ENCODE results near the gene COL4A2. TPM values are rescaled to one million over a fixed set of nuclear protein-coding genes. Genes with fewer than 3 reads are reported as not detected.

Gene COL4A2
- total and polyA plus RNA-seq, 7 experiments from 2014 or later, result 0.05 TPM; not detected in 6

- Histone ChIP-seq H3K27me3 (ENCODE audit: control insufficient read depth in 2 of 2, insufficient read depth in 2 of 2, low read length in 2 of 2) (no peaks in the 10 kb centered on the region), H3K27ac (ENCODE audit: low read depth, low read length) (no peak overlapping the region), H3K36me3 (ENCODE audit: control insufficient read depth in 2 of 3, insufficient read depth in 3 of 3, low read length in 3 of 3) (no peaks in the 10 kb centered on the region), H3K4me1 (ENCODE audit: control insufficient read depth in 2 of 2, insufficient read depth in 2 of 2, low read length in 2 of 2) (no peaks in the 10 kb centered on the region), H3K4me3 (ENCODE audit: low read length) (no peak overlapping the region), H3K9me3 (ENCODE audit: control insufficient read depth in 2 of 3, low read length in 3 of 3) (peaks cover 0 to 2% (median 0%) of the 10 kb centered on the region in 3 experiments)
- ATAC-seq (no peak), DNase-seq (no peak)
- intact Hi-C loops (cut with micrococcal nuclease), result no loop called here
- H3K27me3 Mint-ChIP-seq, result no peaks in the 10 kb centered on the region
- no peak overlapping the region for H3K4me3 Mint-ChIP-seq
- peaks cover 4 to 22% (median 8%) of the 10 kb centered on the region in 7 donors for H3K4me1 Mint-ChIP-seq
- CTCF ChIA-PET, result no interaction called here
- no peak overlapping the region for H3K27ac Mint-ChIP-seq
- H3K36me3 Mint-ChIP-seq, result peaks cover 0 to 15% (median 7%) of the 10 kb centered on the region in 5 donors
- H3K9me3 Mint-ChIP-seq, result peaks cover 0 to 4% (median 0%) of the 10 kb centered on the region in 11 donors
- POLR2A ChIA-PET, result no interaction called here
These were observed 247.2 kb downstream of the COL4A2 start for GRCh38 chr13:110554227-110554836.

GRCh38 chr13:110554946-110555345 is 247.9 kb downstream of the COL4A2 start:
- Histone ChIP-seq H3K36me3 (ENCODE audit: control insufficient read depth in 2 of 3, insufficient read depth in 3 of 3, low read length in 3 of 3) (no peaks in the 10 kb centered on the region), H3K9me3 (ENCODE audit: control insufficient read depth in 2 of 3, low read length in 3 of 3) (peaks cover 0 to 2% (median 0%) of the 10 kb centered on the region in 3 experiments), H3K4me3 (ENCODE audit: low read length) (no peak overlapping the region), H3K27ac (ENCODE audit: low read depth, low read length) (no peak overlapping the region), H3K27me3 (ENCODE audit: control insufficient read depth in 2 of 2, insufficient read depth in 2 of 2, low read length in 2 of 2) (no peaks in the 10 kb centered on the region), H3K4me1 (ENCODE audit: control insufficient read depth in 2 of 2, insufficient read depth in 2 of 2, low read length in 2 of 2) (no peaks in the 10 kb centered on the region)
- ATAC-seq, result no peak
- H3K27ac Mint-ChIP-seq, result peak overlapping the region in 1 of 9 donors; percentile 15
- ChIA-PET POLR2A (no interaction called here), CTCF (no interaction called here)
- H3K27me3 Mint-ChIP-seq, result peaks cover 0 to under 1% (median 0%) of the 10 kb centered on the region in 5 donors
- H3K4me1 Mint-ChIP-seq, result peaks cover 4 to 24% (median 11%) of the 10 kb centered on the region in 7 donors
- peaks cover 0 to 15% (median 7%) of the 10 kb centered on the region in 5 donors for H3K36me3 Mint-ChIP-seq
- no peak for DNase-seq
- peaks cover 0 to 4% (median 0%) of the 10 kb centered on the region in 11 donors for H3K9me3 Mint-ChIP-seq
- intact Hi-C loops (cut with micrococcal nuclease), result no loop called here
- no peak overlapping the region for H3K4me3 Mint-ChIP-seq

GRCh38 chr13:110555601-110556223 is 248.6 kb downstream of the COL4A2 start:
- no peak for DNase-seq
- ChIA-PET POLR2A (no interaction called here), CTCF (no interaction called here)
- Histone ChIP-seq H3K4me3 (ENCODE audit: low read length) (no peak overlapping the region), H3K4me1 (ENCODE audit: control insufficient read depth in 2 of 2, insufficient read depth in 2 of 2, low read length in 2 of 2) (no peaks in the 10 kb centered on the region), H3K36me3 (ENCODE audit: control insufficient read depth in 2 of 3, insufficient read depth in 3 of 3, low read length in 3 of 3) (no peaks in the 10 kb centered on the region), H3K9me3 (ENCODE audit: control insufficient read depth in 2 of 3, low read length in 3 of 3) (peaks cover 0 to 2% (median 0%) of the 10 kb centered on the region in 3 experiments), H3K27me3 (ENCODE audit: control insufficient read depth in 2 of 2, insufficient read depth in 2 of 2, low read length in 2 of 2) (no peaks in the 10 kb centered on the region), H3K27ac (ENCODE audit: low read depth, low read length) (no peak overlapping the region)
- peaks cover 0 to 3% (median 0%) of the 10 kb centered on the region in 5 donors for H3K27me3 Mint-ChIP-seq
- no peak overlapping the region for H3K4me3 Mint-ChIP-seq
- peak overlapping the region in 1 of 9 donors; percentile 71 for H3K27ac Mint-ChIP-seq
- peaks cover 0 to 15% (median 7%) of the 10 kb centered on the region in 5 donors for H3K36me3 Mint-ChIP-seq
- intact Hi-C loops (cut with micrococcal nuclease), result no loop called here
- ATAC-seq, result peak; percentile 48
- peaks cover 10 to 31% (median 16%) of the 10 kb centered on the region in 7 donors for H3K4me1 Mint-ChIP-seq
- H3K9me3 Mint-ChIP-seq, result peaks cover 0 to 4% (median 0%) of the 10 kb centered on the region in 11 donors

GRCh38 chr13:110556224-110556606 is 249.1 kb downstream of the COL4A2 start:
- DNase-seq (no peak), ATAC-seq (no peak)
- no peak overlapping the region for H3K4me3 Mint-ChIP-seq
- no peak overlapping the region for H3K4me3 ChIP-seq (ENCODE audit: low read length)
- H3K4me1 ChIP-seq (ENCODE audit: control insufficient read depth in 2 of 2, insufficient read depth in 2 of 2, low read length in 2 of 2), result no peaks in the 10 kb centered on the region
- intact Hi-C loops (cut with micrococcal nuclease), result no loop called here
- no peaks in the 10 kb centered on the region for H3K36me3 ChIP-seq (ENCODE audit: control insufficient read depth in 2 of 3, insufficient read depth in 3 of 3, low read length in 3 of 3)
- H3K27ac ChIP-seq (ENCODE audit: low read depth, low read length), result no peak overlapping the region
- no peaks in the 10 kb centered on the region for H3K27me3 ChIP-seq (ENCODE audit: control insufficient read depth in 2 of 2, insufficient read depth in 2 of 2, low read length in 2 of 2)
- peaks cover 0 to 4% (median 0%) of the 10 kb centered on the region in 11 donors for H3K9me3 Mint-ChIP-seq
- peaks cover 0 to 3% (median 0%) of the 10 kb centered on the region in 5 donors for H3K27me3 Mint-ChIP-seq
- H3K9me3 ChIP-seq (ENCODE audit: control insufficient read depth in 2 of 3, low read length in 3 of 3), result peaks cover 0 to 2% (median 0%) of the 10 kb centered on the region in 3 experiments
- H3K4me1 Mint-ChIP-seq, result peaks cover 13 to 30% (median 19%) of the 10 kb centered on the region in 7 donors
- ChIA-PET CTCF (no interaction called here), POLR2A (no interaction called here)
- H3K36me3 Mint-ChIP-seq, result peaks cover 0 to 13% (median 7%) of the 10 kb centered on the region in 5 donors
- peak overlapping the region in 1 of 9 donors; percentile 18 for H3K27ac Mint-ChIP-seq

- H3K27me3 Mint-ChIP-seq, result peaks cover 0 to 6% (median 0%) of the 10 kb centered on the region in 5 donors
- intact Hi-C loops (cut with micrococcal nuclease), result no loop called here
- peaks cover 0 to 11% (median 7%) of the 10 kb centered on the region in 5 donors for H3K36me3 Mint-ChIP-seq
- Histone ChIP-seq H3K27me3 (ENCODE audit: control insufficient read depth in 2 of 2, insufficient read depth in 2 of 2, low read length in 2 of 2) (no peaks in the 10 kb centered on the region), H3K27ac (ENCODE audit: low read depth, low read length) (no peak overlapping the region), H3K4me3 (ENCODE audit: low read length) (no peak overlapping the region), H3K4me1 (ENCODE audit: control insufficient read depth in 2 of 2, insufficient read depth in 2 of 2, low read length in 2 of 2) (no peaks in the 10 kb centered on the region), H3K9me3 (ENCODE audit: control insufficient read depth in 2 of 3, low read length in 3 of 3) (peaks cover 0 to 2% (median 0%) of the 10 kb centered on the region in 3 experiments), H3K36me3 (ENCODE audit: control insufficient read depth in 2 of 3, insufficient read depth in 3 of 3, low read length in 3 of 3) (no peaks in the 10 kb centered on the region)
- peak overlapping the region in 1 of 10 donors; percentile 39 for H3K4me3 Mint-ChIP-seq
- ATAC-seq (no peak), DNase-seq (no peak)
- H3K27ac Mint-ChIP-seq, result peak overlapping the region in 3 of 9 donors; percentile 18 to 68 (median 40)
- peaks cover 15 to 31% (median 23%) of the 10 kb centered on the region in 7 donors for H3K4me1 Mint-ChIP-seq
- CTCF ChIA-PET, result no interaction called here
- POLR2A ChIA-PET, result no interaction called here
- peaks cover 0 to 4% (median 0%) of the 10 kb centered on the region in 11 donors for H3K9me3 Mint-ChIP-seq
These were observed 250.0 kb downstream of the COL4A2 start for GRCh38 chr13:110557082-110557481.

GRCh38 chr13:110557610-110558305 is 250.7 kb downstream of the COL4A2 start:
- CTCF ChIA-PET, result no interaction called here
- no peak overlapping the region for H3K4me3 ChIP-seq (ENCODE audit: low read length)
- no peaks in the 10 kb centered on the region for H3K27me3 ChIP-seq (ENCODE audit: control insufficient read depth in 2 of 2, insufficient read depth in 2 of 2, low read length in 2 of 2)
- no peaks in the 10 kb centered on the region for H3K36me3 ChIP-seq (ENCODE audit: control insufficient read depth in 2 of 3, insufficient read depth in 3 of 3, low read length in 3 of 3)
- no peak overlapping the region for H3K4me3 Mint-ChIP-seq
- no peak overlapping the region for H3K27ac ChIP-seq (ENCODE audit: low read depth, low read length)
- H3K4me1 ChIP-seq (ENCODE audit: control insufficient read depth in 2 of 2, insufficient read depth in 2 of 2, low read length in 2 of 2), result peaks cover 4 to 6% of the 10 kb centered on the region in 2 donors
- POLR2A ChIA-PET, result no interaction called here
- no peak overlapping the region for H3K27ac Mint-ChIP-seq
- ATAC-seq (no peak), DNase-seq (no peak)
- peaks cover 0 to 6% (median 0%) of the 10 kb centered on the region in 5 donors for H3K27me3 Mint-ChIP-seq
- peaks cover 19 to 38% (median 24%) of the 10 kb centered on the region in 7 donors for H3K4me1 Mint-ChIP-seq
- peaks cover 0 to 4% (median 0%) of the 10 kb centered on the region in 11 donors for H3K9me3 Mint-ChIP-seq
- peaks cover 0 to 2% (median 0%) of the 10 kb centered on the region in 3 experiments for H3K9me3 ChIP-seq (ENCODE audit: control insufficient read depth in 2 of 3, low read length in 3 of 3)
- intact Hi-C loops (cut with micrococcal nuclease), result no loop called here
- H3K36me3 Mint-ChIP-seq, result peaks cover 0 to 11% (median 7%) of the 10 kb centered on the region in 5 donors
